ENCODE results near the gene KCNG3. TPM values are rescaled to one million over a fixed set of nuclear protein-coding genes. Genes with fewer than 3 reads are reported as not detected.

Gene KCNG3
- total RNA-seq, 1 experiment from 2014 or later, result 4.3 TPM

GRCh38 chr2:42446503-42447271 lies 47.1 kb downstream of the KCNG3 start:
- intact Hi-C loops (cut with micrococcal nuclease; ENCODE audit: unreplicated experiment), result no loop called here
- ATAC-seq, result no peak
- Histone ChIP-seq H3K9me3 (ENCODE audit: control insufficient read depth, insufficient read depth, low read depth, low read length) (no peaks in the 10 kb centered on the region), H3K36me3 (ENCODE audit: control insufficient read depth, insufficient read depth, low read length) (no peaks in the 10 kb centered on the region), H3K4me1 (ENCODE audit: control insufficient read depth, insufficient read depth, low read length) (no peaks in the 10 kb centered on the region), H3K27ac (ENCODE audit: low read length) (no peak overlapping the region), H3K27me3 (ENCODE audit: control insufficient read depth, insufficient read depth, low read length) (no peaks in the 10 kb centered on the region), H3K4me3 (ENCODE audit: low read depth in 2 of 2, low read length in 2 of 2) (no peak overlapping the region)
- ChIA-PET POLR2A (no interaction called here), CTCF (no interaction called here)
- in situ Hi-C loops (cut with HindIII; ENCODE audit: low pct_unique_long_range_greater_than_20kb, low sequenced_read_pairs), result no loop called here
- no peak for TF ChIP-seq POLR2AphosphoS5 (IDR thresholded peaks at IDR 0.05; ENCODE audit: low read depth, low read length)
- TF ChIP-seq CTCF (IDR thresholded peaks at IDR 0.05), result no peak
- TF ChIP-seq TCF7L2 (IDR thresholded peaks at IDR 0.05; ENCODE audit: low read depth, low read length), result no peak
- no peak for TF ChIP-seq SIN3A (IDR thresholded peaks at IDR 0.05; ENCODE audit: borderline replicate concordance, insufficient read depth, low read depth, low read length)
- no peak for TF ChIP-seq REST (IDR thresholded peaks at IDR 0.05; ENCODE audit: insufficient read depth in 1 of 2, low read depth in 2 of 2, low read length in 1 of 2)
- no TSS peak for BruUV-seq (replicated peaks)
- no peak for DNase-seq (ENCODE audit: low read depth, low spot score)

GRCh38 chr2:42443718-42444399 lies 49.9 kb downstream of the KCNG3 start:
- no peak for TF ChIP-seq SIN3A (IDR thresholded peaks at IDR 0.05; ENCODE audit: borderline replicate concordance, insufficient read depth, low read depth, low read length)
- TF ChIP-seq REST (IDR thresholded peaks at IDR 0.05; ENCODE audit: insufficient read depth in 1 of 2, low read depth in 2 of 2, low read length in 1 of 2), result no peak
- TF ChIP-seq TCF7L2 (IDR thresholded peaks at IDR 0.05; ENCODE audit: low read depth, low read length), result no peak
- TF ChIP-seq POLR2AphosphoS5 (IDR thresholded peaks at IDR 0.05; ENCODE audit: low read depth, low read length), result no peak
- no peak for TF ChIP-seq CTCF (IDR thresholded peaks at IDR 0.05)
- H3K27me3 ChIP-seq (ENCODE audit: control insufficient read depth, insufficient read depth, low read length), result no peaks in the 10 kb centered on the region
- in situ Hi-C loops (cut with HindIII; ENCODE audit: low pct_unique_long_range_greater_than_20kb, low sequenced_read_pairs), result no loop called here
- ChIA-PET CTCF (no interaction called here), POLR2A (no interaction called here)
- no TSS peak for BruUV-seq (replicated peaks)
- no peak overlapping the region for H3K4me3 ChIP-seq (ENCODE audit: low read depth in 2 of 2, low read length in 2 of 2)
- H3K4me1 ChIP-seq (ENCODE audit: control insufficient read depth, insufficient read depth, low read length), result no peaks in the 10 kb centered on the region
- no peak for DNase-seq (ENCODE audit: low read depth, low spot score)
- no peak for ATAC-seq
- H3K27ac ChIP-seq (ENCODE audit: low read length), result no peak overlapping the region
- no peaks in the 10 kb centered on the region for H3K9me3 ChIP-seq (ENCODE audit: control insufficient read depth, insufficient read depth, low read depth, low read length)
- H3K36me3 ChIP-seq (ENCODE audit: control insufficient read depth, insufficient read depth, low read length), result no peaks in the 10 kb centered on the region
- intact Hi-C loops (cut with micrococcal nuclease; ENCODE audit: unreplicated experiment), result no loop called here
